Measurements from ENCODE around the gene SCAMP4.

SCAMP4 gene

DNA sequence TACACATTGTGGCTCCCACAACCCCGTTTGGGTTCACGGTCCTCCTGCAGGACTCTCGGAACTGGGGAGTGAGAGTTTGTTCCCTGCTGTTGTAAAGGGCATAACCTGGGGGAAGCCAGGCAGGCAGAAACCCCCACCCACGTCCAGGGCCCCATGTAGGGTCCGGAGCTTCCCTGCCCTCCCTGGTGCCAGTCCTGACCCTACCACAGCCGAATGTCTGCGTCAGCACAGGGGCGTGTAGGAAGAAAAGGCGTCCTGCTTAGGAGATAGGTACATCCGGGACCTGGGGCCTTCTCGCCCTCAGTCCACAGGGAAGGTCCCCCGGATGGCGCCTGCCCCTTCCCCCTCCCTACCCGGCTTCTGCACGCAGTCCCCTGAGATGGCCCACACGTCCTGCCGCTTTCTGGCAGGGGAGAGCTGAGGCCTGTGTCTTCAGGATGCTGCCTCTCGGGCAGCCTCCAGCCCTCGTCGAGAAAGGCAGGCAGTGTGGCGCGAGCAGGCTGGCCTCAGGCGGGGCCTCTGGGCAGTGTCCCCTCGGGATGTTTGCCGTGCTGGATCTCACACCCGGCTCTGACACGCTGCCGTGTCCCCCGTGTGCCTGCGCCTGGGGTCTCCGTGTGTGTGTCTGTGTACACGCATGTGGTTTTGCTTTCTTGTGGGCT, 54.9 kb downstream of the SCAMP4 start:
- H3K4me3 ChIP-seq (ENCODE audit: low read depth in 1 of 2, low read length in 1 of 2) = no peak overlapping the region
- no peaks in the 10 kb centered on the region for H3K27me3 ChIP-seq
- no peak overlapping the region for H3K27ac ChIP-seq
- no peaks in the 10 kb centered on the region for H3K4me1 ChIP-seq (ENCODE audit: control insufficient read depth in 1 of 2, insufficient read depth in 1 of 2, low read depth in 1 of 2, low read length in 1 of 2)
- peaks cover 34% of the 10 kb centered on the region for H3K36me3 ChIP-seq
- TF ChIP-seq, protein P1, sequence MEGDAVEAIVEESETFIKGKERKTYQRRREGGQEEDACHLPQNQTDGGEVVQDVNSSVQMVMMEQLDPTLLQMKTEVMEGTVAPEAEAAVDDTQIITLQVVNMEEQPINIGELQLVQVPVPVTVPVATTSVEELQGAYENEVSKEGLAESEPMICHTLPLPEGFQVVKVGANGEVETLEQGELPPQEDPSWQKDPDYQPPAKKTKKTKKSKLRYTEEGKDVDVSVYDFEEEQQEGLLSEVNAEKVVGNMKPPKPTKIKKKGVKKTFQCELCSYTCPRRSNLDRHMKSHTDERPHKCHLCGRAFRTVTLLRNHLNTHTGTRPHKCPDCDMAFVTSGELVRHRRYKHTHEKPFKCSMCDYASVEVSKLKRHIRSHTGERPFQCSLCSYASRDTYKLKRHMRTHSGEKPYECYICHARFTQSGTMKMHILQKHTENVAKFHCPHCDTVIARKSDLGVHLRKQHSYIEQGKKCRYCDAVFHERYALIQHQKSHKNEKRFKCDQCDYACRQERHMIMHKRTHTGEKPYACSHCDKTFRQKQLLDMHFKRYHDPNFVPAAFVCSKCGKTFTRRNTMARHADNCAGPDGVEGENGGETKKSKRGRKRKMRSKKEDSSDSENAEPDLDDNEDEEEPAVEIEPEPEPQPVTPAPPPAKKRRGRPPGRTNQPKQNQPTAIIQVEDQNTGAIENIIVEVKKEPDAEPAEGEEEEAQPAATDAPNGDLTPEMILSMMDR (IDR thresholded peaks at IDR 0.05) = no peak
- no peaks in the 10 kb centered on the region for H3K9me3 ChIP-seq

DNA sequence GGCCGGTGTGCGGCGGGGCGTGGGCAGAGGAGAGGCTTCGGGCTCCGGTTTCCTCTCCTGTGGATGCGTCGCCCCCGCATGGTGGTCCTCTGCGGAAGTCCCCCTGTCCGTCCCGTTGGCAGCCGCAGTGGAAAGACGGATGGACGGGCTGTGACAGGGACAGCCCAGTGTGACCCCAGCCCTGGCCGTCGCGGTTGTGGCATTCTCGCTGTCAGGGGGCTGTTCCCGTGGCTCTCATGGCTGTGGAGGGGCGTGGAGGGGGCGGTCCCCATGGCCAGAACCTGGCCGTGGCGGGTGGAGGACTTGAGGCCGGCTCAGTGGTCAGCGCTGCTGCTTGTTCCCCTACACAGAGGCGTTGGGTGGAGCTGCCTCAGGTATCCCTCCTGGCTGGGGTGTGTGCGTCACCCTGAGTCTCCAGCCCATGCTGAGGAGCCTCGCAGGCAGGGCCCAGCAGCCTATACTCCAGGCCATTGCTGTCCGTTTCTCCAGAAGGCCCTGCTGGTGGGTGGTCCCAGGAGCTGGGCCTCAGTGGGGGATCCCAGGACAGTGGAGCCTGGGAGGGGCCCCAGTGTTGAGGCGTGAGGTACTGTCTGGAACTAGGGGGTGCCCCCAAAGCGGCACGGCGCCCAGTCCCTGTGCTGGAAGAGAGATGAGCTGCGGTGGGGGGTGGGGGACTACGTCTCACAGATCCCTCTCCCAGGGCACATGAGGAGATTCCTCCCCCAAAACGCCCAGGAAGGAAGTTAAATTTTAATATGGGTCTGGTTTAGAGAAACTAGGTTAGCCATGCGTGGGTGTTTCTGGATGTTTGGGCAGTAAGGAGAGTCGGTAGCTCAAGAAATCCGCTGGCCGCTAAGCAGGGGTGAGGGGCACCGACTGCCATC, 56.0 kb downstream of the SCAMP4 start:
- Histone ChIP-seq H3K27ac (no peak overlapping the region), H3K4me3 (ENCODE audit: low read depth in 1 of 2, low read length in 1 of 2) (no peak overlapping the region), H3K36me3 (peaks cover 35% of the 10 kb centered on the region), H3K4me1 (ENCODE audit: control insufficient read depth in 1 of 2, insufficient read depth in 1 of 2, low read depth in 1 of 2, low read length in 1 of 2) (no peaks in the 10 kb centered on the region), H3K9me3 (no peaks in the 10 kb centered on the region), H3K27me3 (no peaks in the 10 kb centered on the region)
- TF ChIP-seq, protein P1 (IDR thresholded peaks at IDR 0.05) = no peak

DNA sequence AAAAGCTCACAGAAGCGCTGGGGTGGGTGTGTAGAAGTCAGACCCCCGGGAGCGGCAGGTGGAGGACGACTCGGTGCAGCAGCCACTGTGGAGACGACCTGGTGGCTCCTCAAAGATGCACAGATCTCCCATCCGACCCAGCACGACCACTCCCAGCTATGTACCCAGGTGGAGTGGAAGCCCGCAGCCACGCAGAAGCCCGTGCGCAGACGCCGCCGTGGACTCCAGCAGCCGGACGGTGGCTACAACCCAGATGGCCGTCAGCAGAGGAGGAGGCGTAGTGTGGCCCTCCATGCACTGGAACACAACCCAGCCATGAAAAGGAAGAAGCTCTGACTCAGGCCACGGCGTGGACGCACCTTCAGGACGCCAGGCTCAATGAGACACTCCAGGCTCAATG, 57.5 kb downstream of the SCAMP4 start:
- peaks cover 37% of the 10 kb centered on the region for H3K36me3 ChIP-seq
- no peaks in the 10 kb centered on the region for H3K27me3 ChIP-seq
- H3K9me3 ChIP-seq = no peaks in the 10 kb centered on the region
- H3K4me1 ChIP-seq (ENCODE audit: control insufficient read depth in 1 of 2, insufficient read depth in 1 of 2, low read depth in 1 of 2, low read length in 1 of 2) = no peaks in the 10 kb centered on the region
- no peak overlapping the region for H3K4me3 ChIP-seq (ENCODE audit: low read depth in 1 of 2, low read length in 1 of 2)
- TF ChIP-seq, protein P1 (IDR thresholded peaks at IDR 0.05) = no peak
- H3K27ac ChIP-seq = no peak overlapping the region

DNA sequence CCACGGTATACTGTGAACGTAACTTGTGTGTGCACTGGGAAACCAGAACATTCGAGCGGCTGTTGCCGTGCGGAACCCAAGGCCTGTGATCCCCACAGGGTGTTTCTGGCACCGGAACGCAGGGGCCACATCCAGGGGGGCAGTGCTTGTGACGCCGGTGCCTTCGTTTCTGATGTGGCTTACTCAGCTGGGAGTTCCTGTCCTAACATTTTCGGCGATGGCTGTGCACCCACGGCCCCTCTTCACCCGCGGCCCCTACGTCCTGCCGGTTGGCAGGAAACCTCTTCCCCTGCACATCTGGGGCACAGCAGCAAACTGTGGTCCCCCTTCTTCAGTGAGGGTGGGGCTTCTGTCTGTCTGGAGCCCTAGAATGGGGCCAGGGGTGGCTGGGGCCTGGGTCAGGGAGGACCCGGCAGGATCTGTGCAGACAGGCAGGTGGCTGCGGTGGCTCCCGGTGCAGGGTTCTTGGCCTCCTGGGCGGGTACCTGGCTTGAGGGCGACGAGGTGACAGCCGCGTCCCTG, 61.9 kb downstream of the SCAMP4 start:
- no peak overlapping the region for H3K4me3 ChIP-seq (ENCODE audit: low read depth in 1 of 2, low read length in 1 of 2)
- peaks cover 51% of the 10 kb centered on the region for H3K36me3 ChIP-seq
- H3K27me3 ChIP-seq = no peaks in the 10 kb centered on the region
- TF ChIP-seq, protein P1 (IDR thresholded peaks at IDR 0.05) = no peak
- no peaks in the 10 kb centered on the region for H3K9me3 ChIP-seq
- no peak overlapping the region for H3K27ac ChIP-seq
- H3K4me1 ChIP-seq (ENCODE audit: control insufficient read depth in 1 of 2, insufficient read depth in 1 of 2, low read depth in 1 of 2, low read length in 1 of 2) = no peaks in the 10 kb centered on the region

DNA sequence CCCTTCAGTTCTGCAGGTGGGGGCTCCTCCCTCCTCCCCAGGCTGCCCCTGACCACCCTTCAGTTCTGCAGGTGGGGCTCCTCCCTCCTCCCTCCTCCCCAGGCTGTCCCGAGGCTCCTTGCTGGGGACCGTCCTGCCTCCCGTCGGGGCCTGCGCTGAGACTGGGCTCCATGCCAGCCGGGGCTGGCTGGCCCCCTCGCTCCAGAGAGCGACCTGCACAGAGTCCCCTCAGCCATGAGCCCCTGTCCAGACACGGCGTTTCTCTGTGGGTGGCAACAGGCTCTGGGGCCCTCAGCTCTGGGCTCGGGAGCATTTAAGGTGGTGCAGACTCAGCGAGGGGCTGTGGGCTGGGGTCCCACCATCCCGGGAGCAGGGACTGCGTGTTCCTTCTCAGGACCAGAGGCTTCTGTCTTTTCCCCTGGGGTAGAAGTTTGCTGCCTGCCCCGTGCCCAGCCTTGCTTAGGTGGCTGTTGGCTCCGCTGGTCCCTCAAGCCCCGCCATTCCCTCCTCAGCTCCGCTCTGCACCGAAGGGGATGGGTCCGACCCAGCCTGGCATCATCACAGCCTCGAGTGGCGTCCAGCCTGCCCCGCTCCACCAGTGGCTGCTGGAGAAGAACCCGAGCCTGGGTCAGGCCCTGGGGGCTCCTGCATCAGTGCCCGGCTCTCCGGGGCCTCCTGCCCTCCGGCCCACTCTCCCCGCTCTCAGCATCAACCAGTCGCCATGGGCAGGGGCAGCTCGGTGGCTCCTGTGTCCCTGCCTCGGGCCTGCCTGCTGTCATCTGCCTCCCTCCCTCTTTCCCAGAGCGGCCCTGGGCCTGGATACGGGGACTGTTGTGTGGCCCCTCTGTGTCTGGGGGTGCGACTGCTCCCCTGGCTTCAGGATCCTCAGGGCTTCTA, 63.3 kb downstream of the SCAMP4 start:
- H3K27ac ChIP-seq = no peak overlapping the region
- H3K9me3 ChIP-seq = no peaks in the 10 kb centered on the region
- no peaks in the 10 kb centered on the region for H3K27me3 ChIP-seq
- no peaks in the 10 kb centered on the region for H3K4me1 ChIP-seq (ENCODE audit: control insufficient read depth in 1 of 2, insufficient read depth in 1 of 2, low read depth in 1 of 2, low read length in 1 of 2)
- TF ChIP-seq, protein P1 (IDR thresholded peaks at IDR 0.05) = no peak
- no peak overlapping the region for H3K4me3 ChIP-seq (ENCODE audit: low read depth in 1 of 2, low read length in 1 of 2)
- peaks cover 45% of the 10 kb centered on the region for H3K36me3 ChIP-seq

All from neutrophil (primary cell).